ENCODE results near the gene ALDOA. TPM values are rescaled to one million over a fixed set of nuclear protein-coding genes. Genes with fewer than 3 reads are reported as not detected.
A peak's percentile ranks its signal among the peaks of the same experiment; 100 is the strongest.
"Not testable (repeated sequence)": the region's sequence is repeated elsewhere in the genome, so short reads cannot be mapped to it uniquely, and the experiment has no call there.

ALDOA gene
- total RNA-seq, 1 experiment from 2014 or later = 1,486 TPM

- H3K4me2 ChIP-seq (ENCODE audit: low read depth, low read length, poor library complexity, severe bottlenecking) = no peak overlapping the region
- no peaks in the 10 kb centered on the region for H4K20me1 ChIP-seq (ENCODE audit: insufficient read depth, low read depth, low read length)
- H3K4me1 ChIP-seq (ENCODE audit: low read length) = no peaks in the 10 kb centered on the region
- H3K27me3 ChIP-seq (ENCODE audit: low read length) = no peaks in the 10 kb centered on the region
- H3K9me2 ChIP-seq (replicated peaks; ENCODE audit: insufficient read depth, low read length) = no peaks in the 10 kb centered on the region
- H3K27ac ChIP-seq (ENCODE audit: low read length) = no peak overlapping the region
- H3K79me2 ChIP-seq (ENCODE audit: low read length) = no peaks in the 10 kb centered on the region
- DNase-seq = no peak
- no peak overlapping the region for H3K4me3 ChIP-seq (ENCODE audit: low read length)
- no peak overlapping the region for H3K9ac ChIP-seq (ENCODE audit: low read length)
- no peaks in the 10 kb centered on the region for H3K9me3 ChIP-seq (ENCODE audit: low read length)
- H3K36me3 ChIP-seq (ENCODE audit: insufficient read depth, low read length) = no peaks in the 10 kb centered on the region
- no peak overlapping the region for H2AFZ ChIP-seq (ENCODE audit: low read length)
Observed at GRCh38 chr16:30108059-30108850, 42.7 kb downstream of the ALDOA start.

- Histone ChIP-seq H2AFZ (ENCODE audit: low read length) (no peak overlapping the region), H3K36me3 (ENCODE audit: insufficient read depth, low read length) (no peaks in the 10 kb centered on the region), H3K27me3 (ENCODE audit: low read length) (no peaks in the 10 kb centered on the region), H3K9ac (ENCODE audit: low read length) (no peak overlapping the region), H3K4me1 (ENCODE audit: low read length) (no peaks in the 10 kb centered on the region), H3K9me2 (replicated peaks; ENCODE audit: insufficient read depth, low read length) (no peaks in the 10 kb centered on the region), H3K79me2 (ENCODE audit: low read length) (no peaks in the 10 kb centered on the region), H3K4me2 (ENCODE audit: low read depth, low read length, poor library complexity, severe bottlenecking) (no peak overlapping the region), H3K9me3 (ENCODE audit: low read length) (no peaks in the 10 kb centered on the region), H3K4me3 (ENCODE audit: low read length) (no peak overlapping the region), H3K27ac (ENCODE audit: low read length) (no peak overlapping the region), H4K20me1 (ENCODE audit: insufficient read depth, low read depth, low read length) (no peaks in the 10 kb centered on the region)
- DNase-seq = no peak
Observed at GRCh38 chr16:30110661-30111060, 45.1 kb downstream of the ALDOA start.

GRCh38 chr16:30112197-30113030 lies 46.9 kb downstream of the ALDOA start:
- Histone ChIP-seq H3K4me3 (ENCODE audit: low read length) (no peak overlapping the region), H3K27ac (ENCODE audit: low read length) (no peak overlapping the region), H2AFZ (ENCODE audit: low read length) (no peak overlapping the region), H3K9ac (ENCODE audit: low read length) (no peak overlapping the region), H3K4me1 (ENCODE audit: low read length) (no peaks in the 10 kb centered on the region), H3K36me3 (ENCODE audit: insufficient read depth, low read length) (no peaks in the 10 kb centered on the region), H3K4me2 (ENCODE audit: low read depth, low read length, poor library complexity, severe bottlenecking) (no peak overlapping the region), H3K9me3 (ENCODE audit: low read length) (no peaks in the 10 kb centered on the region), H3K79me2 (ENCODE audit: low read length) (no peaks in the 10 kb centered on the region), H3K9me2 (replicated peaks; ENCODE audit: insufficient read depth, low read length) (no peaks in the 10 kb centered on the region), H3K27me3 (ENCODE audit: low read length) (no peaks in the 10 kb centered on the region), H4K20me1 (ENCODE audit: insufficient read depth, low read depth, low read length) (no peaks in the 10 kb centered on the region)
- DNase-seq = peak; percentile 91

- Histone ChIP-seq H4K20me1 (ENCODE audit: insufficient read depth, low read depth, low read length) (no peaks in the 10 kb centered on the region), H3K9me2 (replicated peaks; ENCODE audit: insufficient read depth, low read length) (no peaks in the 10 kb centered on the region), H3K79me2 (ENCODE audit: low read length) (no peaks in the 10 kb centered on the region), H3K27ac (ENCODE audit: low read length) (no peak within 1 kb of the TSS), H3K9ac (ENCODE audit: low read length) (no peak within 1 kb of the TSS), H3K4me3 (ENCODE audit: low read length) (no peak within 1 kb of the TSS), H3K36me3 (ENCODE audit: insufficient read depth, low read length) (no peaks in the 10 kb centered on the region), H3K9me3 (ENCODE audit: low read length) (no peaks in the 10 kb centered on the region), H2AFZ (ENCODE audit: low read length) (no peak within 1 kb of the TSS), H3K27me3 (ENCODE audit: low read length) (no peaks in the 10 kb centered on the region), H3K4me1 (ENCODE audit: low read length) (no peaks in the 10 kb centered on the region), H3K4me2 (ENCODE audit: low read depth, low read length, poor library complexity, severe bottlenecking) (no peak within 1 kb of the TSS)
- no peak for DNase-seq
Observed at GRCh38 chr16:30113031-30113710, 47.6 kb downstream of the ALDOA start, which contains the start of gene GDPD3. GDPD3 (minus strand) TSS chr16:30113537; CDS start chr16:30113478, 59 bp downstream.

GRCh38 chr16:30113711-30114333 lies 48.3 kb downstream of the ALDOA start:
- no peak overlapping the region for H2AFZ ChIP-seq (ENCODE audit: low read length)
- no peaks in the 10 kb centered on the region for H3K9me3 ChIP-seq (ENCODE audit: low read length)
- H3K4me1 ChIP-seq (ENCODE audit: low read length) = no peaks in the 10 kb centered on the region
- no peak for DNase-seq
- H3K9ac ChIP-seq (ENCODE audit: low read length) = no peak overlapping the region
- H3K79me2 ChIP-seq (ENCODE audit: low read length) = no peaks in the 10 kb centered on the region
- no peak overlapping the region for H3K4me2 ChIP-seq (ENCODE audit: low read depth, low read length, poor library complexity, severe bottlenecking)
- no peak overlapping the region for H3K4me3 ChIP-seq (ENCODE audit: low read length)
- no peak overlapping the region for H3K27ac ChIP-seq (ENCODE audit: low read length)
- H3K36me3 ChIP-seq (ENCODE audit: insufficient read depth, low read length) = no peaks in the 10 kb centered on the region
- no peaks in the 10 kb centered on the region for H3K9me2 ChIP-seq (replicated peaks; ENCODE audit: insufficient read depth, low read length)
- H4K20me1 ChIP-seq (ENCODE audit: insufficient read depth, low read depth, low read length) = no peaks in the 10 kb centered on the region
- no peaks in the 10 kb centered on the region for H3K27me3 ChIP-seq (ENCODE audit: low read length)

GRCh38 chr16:30114411-30114810 lies 48.9 kb downstream of the ALDOA start:
- Histone ChIP-seq H2AFZ (ENCODE audit: low read length) (no peak overlapping the region), H3K36me3 (ENCODE audit: insufficient read depth, low read length) (peaks cover 2% of the 10 kb centered on the region; the same call in 1 of the 2 replicates), H3K27me3 (ENCODE audit: low read length) (no peaks in the 10 kb centered on the region), H3K27ac (ENCODE audit: low read length) (no peak overlapping the region), H3K9ac (ENCODE audit: low read length) (no peak overlapping the region), H3K4me3 (ENCODE audit: low read length) (no peak overlapping the region), H3K79me2 (ENCODE audit: low read length) (no peaks in the 10 kb centered on the region), H3K4me2 (ENCODE audit: low read depth, low read length, poor library complexity, severe bottlenecking) (no peak overlapping the region), H3K9me3 (ENCODE audit: low read length) (no peaks in the 10 kb centered on the region), H4K20me1 (ENCODE audit: insufficient read depth, low read depth, low read length) (no peaks in the 10 kb centered on the region), H3K9me2 (replicated peaks; ENCODE audit: insufficient read depth, low read length) (no peaks in the 10 kb centered on the region), H3K4me1 (ENCODE audit: low read length) (no peaks in the 10 kb centered on the region)
- no peak for DNase-seq

- H3K4me2 ChIP-seq (ENCODE audit: low read depth, low read length, poor library complexity, severe bottlenecking); DNase-seq; H3K79me2 ChIP-seq (ENCODE audit: low read length); H3K9ac ChIP-seq (ENCODE audit: low read length); H2AFZ ChIP-seq (ENCODE audit: low read length); H3K4me3 ChIP-seq (ENCODE audit: low read length); H4K20me1 ChIP-seq (ENCODE audit: insufficient read depth, low read depth, low read length); H3K27ac ChIP-seq (ENCODE audit: low read length); H3K36me3 ChIP-seq (ENCODE audit: insufficient read depth, low read length); H3K27me3 ChIP-seq (ENCODE audit: low read length); H3K9me3 ChIP-seq (ENCODE audit: low read length); H3K4me1 ChIP-seq (ENCODE audit: low read length); H3K9me2 ChIP-seq (replicated peaks; ENCODE audit: insufficient read depth, low read length): not testable (repeated sequence)
Observed at GRCh38 chr16:30114833-30115232, 49.3 kb downstream of the ALDOA start.

Measured in Karpas-422 (cell line).